HepG2 (cell line): ENCODE results near the gene TOR4A. TPM values are rescaled to one million over a fixed set of nuclear protein-coding genes. Genes with fewer than 3 reads are reported as not detected.

Experiments used
- BHLHE40 ChIP-seq: IDR thresholded peaks from 2 replicates; pipeline ENCODE4 v1.6.1; 2011; ENCODE audit warnings: low read length, improper control_type of control experiment
- CHCHD3 ChIP-seq: sonication (generic); formaldehyde crosslinking; IDR thresholded peaks from 2 replicates; pipeline ENCODE4 v1.8.0; 2022; ENCODE audit warnings: mild to moderate bottlenecking, missing genetic modification reagents, moderate library complexity
- EEA1 ChIP-seq: sonication (generic); formaldehyde crosslinking; IDR thresholded peaks from 2 replicates; pipeline ENCODE4 v1.5.1; 2020; ENCODE audit warnings: mild to moderate bottlenecking, missing genetic modification reagents, borderline replicate concordance
- FOSL1 ChIP-seq: sonication (generic); formaldehyde crosslinking; IDR thresholded peaks from 2 replicates; pipeline ENCODE4 v1.9.0; 2021; ENCODE audit warnings: missing genetic modification reagents, borderline replicate concordance
- LCORL ChIP-seq, 2 experiments: fragments of 450-650 bp in 1 of 2; sonication (generic) in 1 of 2; formaldehyde crosslinking in 1 of 2; IDR thresholded peaks; 2 replicates each; pipeline versions ENCODE4 v1.5.0 to v1.6.1; 2017 to 2020; ENCODE audit warnings: antibody characterized with exemption in 1 of 2, missing genetic modification reagents in 1 of 2
- NFE2L1 ChIP-seq: sonication (generic); formaldehyde crosslinking; IDR thresholded peaks from 2 replicates; pipeline ENCODE4 v1.4.0; 2020; ENCODE audit warnings: missing genetic modification reagents, mild to moderate bottlenecking, borderline replicate concordance
- REPIN1 ChIP-seq: sonication (generic); formaldehyde crosslinking; IDR thresholded peaks from 2 replicates; pipeline ENCODE4 v1.8.0; 2022; ENCODE audit warnings: missing genetic modification reagents, low read depth, mild to moderate bottlenecking, borderline replicate concordance
- SOX13 ChIP-seq, 3 experiments: fragments of 450-650 bp in 1 of 3; sonication (generic) in 1 of 3; formaldehyde crosslinking in 1 of 3; IDR thresholded peaks in 2 of 3; conservative IDR thresholded peaks in 1 of 3; 2 replicates each; pipeline versions ENCODE4 v1.5.0 to v1.6.1; 2016 to 2020; ENCODE audit warnings: antibody characterized with exemption in 1 of 3, mild to moderate bottlenecking in 1 of 3, missing compliant biosample characterization in 1 of 3, missing genetic modification reagents in 1 of 3, moderate library complexity in 1 of 3
- ZNF10 ChIP-seq: sonication (generic); formaldehyde crosslinking; IDR thresholded peaks from 2 replicates; pipeline ENCODE4 v1.4.0; 2020; ENCODE audit warnings: mild to moderate bottlenecking, low read depth, missing genetic modification reagents, borderline replicate concordance
- ZNF3 ChIP-seq: IDR thresholded peaks from 2 replicates; pipeline ENCODE4 v1.7.0; 2017; ENCODE audit warnings: inconsistent platforms
- ZNF484 ChIP-seq: sonication (generic); formaldehyde crosslinking; IDR thresholded peaks from 2 replicates; pipeline ENCODE4 v1.5.1; 2020; ENCODE audit warnings: mild to moderate bottlenecking, low read depth, missing genetic modification reagents, borderline replicate concordance
- ZNF652 ChIP-seq: IDR thresholded peaks from 2 replicates; pipeline ENCODE4 v1.6.1; 2016; ENCODE audit warnings: low read depth, borderline replicate concordance
- ZSCAN21 ChIP-seq: sonication (generic); formaldehyde crosslinking; IDR thresholded peaks from 2 replicates; pipeline ENCODE4 v1.8.0; 2022; ENCODE audit warnings: mild to moderate bottlenecking, missing genetic modification reagents, moderate library complexity, borderline replicate concordance
- polyA plus RNA-seq, 8 experiments: library from polyadenylated mRNA; depleted of rRNA in 3 of 8; stranded (reverse) in 7 of 8; unstranded in 1 of 8; fragments of >200 nt; fragmentation: Illumina TruSeq in 4 of 8; extraction: Trizol in 4 of 8; gene quantifications; 2 replicates each; pipeline versions ENCODE4 v1.2.1 to v1.2.3, GENCODE V29; 2011 to 2016; ENCODE audit warnings: low read depth in 4 of 8, missing spikeins in 1 of 8, mixed read lengths in 1 of 8; ENCODE audit not compliant: insufficient read depth in 1 of 8
- total RNA-seq, 5 experiments: library from RNA; depleted of rRNA; stranded (reverse); fragments of >200 nt; fragmentation: Illumina TruSeq; extraction: Trizol; gene quantifications; 2 replicates each; pipeline ENCODE4 v1.2.3, GENCODE V29; 2016; ENCODE audit warnings: low read depth in 1 of 5
- TF ChIP-seq, protein P1 (sequence below): sonication (generic); formaldehyde crosslinking; IDR thresholded peaks from 2 replicates; pipeline ENCODE4 v1.4.0; 2020; ENCODE audit warnings: missing genetic modification reagents, mild to moderate bottlenecking, borderline replicate concordance
- TF ChIP-seq, protein P2 (sequence below): sonication (generic); formaldehyde crosslinking; IDR thresholded peaks from 2 replicates; pipeline ENCODE4 v1.5.0; 2020; ENCODE audit warnings: mild to moderate bottlenecking, missing genetic modification reagents
- TF ChIP-seq, protein P3 (sequence below): sonication (generic); formaldehyde crosslinking; IDR thresholded peaks from 2 replicates; pipeline ENCODE4 v1.8.1; 2023; ENCODE audit warnings: missing genetic modification reagents, inconsistent platforms, borderline replicate concordance
- TF ChIP-seq, protein P4 (sequence below): sonication (generic); formaldehyde crosslinking; IDR thresholded peaks from 2 replicates; pipeline ENCODE4 v1.4.0; 2020; ENCODE audit warnings: missing genetic modification reagents
- TF ChIP-seq, protein P5 (sequence below): sonication (generic); formaldehyde crosslinking; IDR thresholded peaks from 2 replicates; pipeline ENCODE4 v1.4.0; 2020; ENCODE audit warnings: missing genetic modification reagents

Gene TOR4A
- total and polyA plus RNA-seq, 2 of the 13 experiments (the other 11 are each of a cell fraction or from before 2014, with no cell fraction given) = 11.1 to 14.2 TPM

DNA sequence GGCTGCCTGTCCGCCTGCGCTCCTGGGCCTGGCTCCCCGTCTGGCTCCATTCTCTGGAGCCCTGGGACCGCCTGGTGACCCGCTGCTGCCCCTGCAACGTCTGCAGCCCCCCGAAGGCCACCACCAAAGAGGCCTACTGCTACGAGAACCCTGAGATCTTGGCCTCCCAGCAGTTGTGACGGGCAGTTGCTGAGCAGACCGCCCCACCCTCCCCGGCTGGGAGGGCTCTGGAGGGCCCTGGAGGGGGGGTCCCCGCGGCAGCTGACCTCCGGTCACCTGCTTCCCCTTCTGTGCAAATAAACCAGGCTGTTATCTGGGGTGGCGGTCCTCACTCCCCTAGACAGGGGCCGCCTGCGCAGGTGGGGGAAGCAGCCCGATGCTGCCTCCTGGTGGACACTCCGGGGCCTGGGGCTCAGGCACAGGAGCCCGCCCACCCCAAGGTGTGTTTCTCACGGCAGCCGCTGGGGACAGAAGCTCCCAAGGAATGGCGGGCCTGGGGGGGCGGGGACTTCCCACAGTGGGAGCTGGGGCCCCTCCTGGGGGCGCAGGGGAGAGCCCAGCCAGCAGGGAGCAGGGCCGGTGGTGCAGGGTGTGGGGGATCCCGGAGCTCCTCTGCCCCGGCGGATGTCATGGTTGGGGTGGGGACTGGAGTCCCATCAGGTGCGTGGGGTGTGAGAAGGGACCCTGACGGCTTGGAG is 41.1 kb upstream of the TOR4A start (continued):
- TF ChIP-seq, protein P1, sequence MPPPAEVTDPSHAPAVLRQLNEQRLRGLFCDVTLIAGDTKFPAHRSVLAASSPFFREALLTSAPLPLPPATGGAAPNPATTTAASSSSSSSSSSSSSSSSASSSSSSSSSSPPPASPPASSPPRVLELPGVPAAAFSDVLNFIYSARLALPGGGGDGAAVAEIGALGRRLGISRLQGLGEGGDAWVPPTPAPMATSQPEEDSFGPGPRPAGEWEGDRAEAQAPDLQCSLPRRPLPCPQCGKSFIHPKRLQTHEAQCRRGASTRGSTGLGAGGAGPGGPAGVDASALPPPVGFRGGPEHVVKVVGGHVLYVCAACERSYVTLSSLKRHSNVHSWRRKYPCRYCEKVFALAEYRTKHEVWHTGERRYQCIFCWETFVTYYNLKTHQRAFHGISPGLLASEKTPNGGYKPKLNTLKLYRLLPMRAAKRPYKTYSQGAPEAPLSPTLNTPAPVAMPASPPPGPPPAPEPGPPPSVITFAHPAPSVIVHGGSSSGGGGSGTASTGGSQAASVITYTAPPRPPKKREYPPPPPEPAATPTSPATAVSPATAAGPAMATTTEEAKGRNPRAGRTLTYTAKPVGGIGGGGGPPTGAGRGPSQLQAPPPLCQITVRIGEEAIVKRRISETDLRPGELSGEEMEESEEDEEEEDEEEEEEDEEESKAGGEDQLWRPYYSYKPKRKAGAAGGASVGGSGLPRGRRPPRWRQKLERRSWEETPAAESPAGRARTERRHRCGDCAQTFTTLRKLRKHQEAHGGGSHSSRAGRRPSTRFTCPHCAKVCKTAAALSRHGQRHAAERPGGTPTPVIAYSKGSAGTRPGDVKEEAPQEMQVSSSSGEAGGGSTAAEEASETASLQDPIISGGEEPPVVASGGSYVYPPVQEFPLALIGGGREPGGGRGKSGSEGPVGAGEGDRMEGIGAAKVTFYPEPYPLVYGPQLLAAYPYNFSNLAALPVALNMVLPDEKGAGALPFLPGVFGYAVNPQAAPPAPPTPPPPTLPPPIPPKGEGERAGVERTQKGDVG (CRISPR knock-in tag) = 0 out of 2 replicates have a peak, but pooled peaks have one; percentile 18
- TF ChIP-seq ZSCAN21 (CRISPR knock-in tag) = peak; percentile 11; the same call in 1 of the 2 replicates
- no peak for TF ChIP-seq ZNF10 (CRISPR knock-in tag)
- TF ChIP-seq ZNF3 = no peak
- TF ChIP-seq, protein P2, sequence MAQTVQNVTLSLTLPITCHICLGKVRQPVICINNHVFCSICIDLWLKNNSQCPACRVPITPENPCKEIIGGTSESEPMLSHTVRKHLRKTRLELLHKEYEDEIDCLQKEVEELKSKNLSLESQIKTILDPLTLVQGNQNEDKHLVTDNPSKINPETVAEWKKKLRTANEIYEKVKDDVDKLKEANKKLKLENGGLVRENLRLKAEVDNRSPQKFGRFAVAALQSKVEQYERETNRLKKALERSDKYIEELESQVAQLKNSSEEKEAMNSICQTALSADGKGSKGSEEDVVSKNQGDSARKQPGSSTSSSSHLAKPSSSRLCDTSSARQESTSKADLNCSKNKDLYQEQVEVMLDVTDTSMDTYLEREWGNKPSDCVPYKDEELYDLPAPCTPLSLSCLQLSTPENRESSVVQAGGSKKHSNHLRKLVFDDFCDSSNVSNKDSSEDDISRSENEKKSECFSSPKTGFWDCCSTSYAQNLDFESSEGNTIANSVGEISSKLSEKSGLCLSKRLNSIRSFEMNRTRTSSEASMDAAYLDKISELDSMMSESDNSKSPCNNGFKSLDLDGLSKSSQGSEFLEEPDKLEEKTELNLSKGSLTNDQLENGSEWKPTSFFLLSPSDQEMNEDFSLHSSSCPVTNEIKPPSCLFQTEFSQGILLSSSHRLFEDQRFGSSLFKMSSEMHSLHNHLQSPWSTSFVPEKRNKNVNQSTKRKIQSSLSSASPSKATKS (CRISPR knock-in tag) = no peak
- peak; percentile 24; the same call in 1 of the 2 replicates for TF ChIP-seq SOX13 (IDR thresholded peaks at IDR 0.05)
- peak in 1 of 2 experiments; percentile 49; a peak in 2 of 4 replicates for TF ChIP-seq SOX13 (CRISPR knock-in tag; conservative IDR thresholded peaks at IDR 0.05 in 1 of 2, IDR thresholded peaks at IDR 0.05 in 1 of 2)
- TF ChIP-seq FOSL1 (CRISPR knock-in tag) = no peak
- no peak; the same call in none of the 2 replicates for TF ChIP-seq REPIN1 (CRISPR knock-in tag)
- TF ChIP-seq, protein P3, sequence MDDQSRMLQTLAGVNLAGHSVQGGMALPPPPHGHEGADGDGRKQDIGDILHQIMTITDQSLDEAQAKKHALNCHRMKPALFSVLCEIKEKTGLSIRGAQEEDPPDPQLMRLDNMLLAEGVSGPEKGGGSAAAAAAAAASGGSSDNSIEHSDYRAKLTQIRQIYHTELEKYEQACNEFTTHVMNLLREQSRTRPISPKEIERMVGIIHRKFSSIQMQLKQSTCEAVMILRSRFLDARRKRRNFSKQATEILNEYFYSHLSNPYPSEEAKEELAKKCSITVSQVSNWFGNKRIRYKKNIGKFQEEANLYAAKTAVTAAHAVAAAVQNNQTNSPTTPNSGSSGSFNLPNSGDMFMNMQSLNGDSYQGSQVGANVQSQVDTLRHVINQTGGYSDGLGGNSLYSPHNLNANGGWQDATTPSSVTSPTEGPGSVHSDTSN (CRISPR knock-in tag) = no peak
- TF ChIP-seq, protein P4, sequence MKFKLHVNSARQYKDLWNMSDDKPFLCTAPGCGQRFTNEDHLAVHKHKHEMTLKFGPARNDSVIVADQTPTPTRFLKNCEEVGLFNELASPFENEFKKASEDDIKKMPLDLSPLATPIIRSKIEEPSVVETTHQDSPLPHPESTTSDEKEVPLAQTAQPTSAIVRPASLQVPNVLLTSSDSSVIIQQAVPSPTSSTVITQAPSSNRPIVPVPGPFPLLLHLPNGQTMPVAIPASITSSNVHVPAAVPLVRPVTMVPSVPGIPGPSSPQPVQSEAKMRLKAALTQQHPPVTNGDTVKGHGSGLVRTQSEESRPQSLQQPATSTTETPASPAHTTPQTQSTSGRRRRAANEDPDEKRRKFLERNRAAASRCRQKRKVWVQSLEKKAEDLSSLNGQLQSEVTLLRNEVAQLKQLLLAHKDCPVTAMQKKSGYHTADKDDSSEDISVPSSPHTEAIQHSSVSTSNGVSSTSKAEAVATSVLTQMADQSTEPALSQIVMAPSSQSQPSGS = no peak; the same call in 1 of the 2 replicates
- peak; percentile 51 for TF ChIP-seq BHLHE40
- no peak for TF ChIP-seq ZNF484 (CRISPR knock-in tag)
- no peak for TF ChIP-seq NFE2L1 (CRISPR knock-in tag)
- TF ChIP-seq CHCHD3 = no peak
- no peak for TF ChIP-seq ZNF652 (CRISPR knock-in tag)
- no peak for TF ChIP-seq LCORL (IDR thresholded peaks at IDR 0.05)
- peak; percentile 88; the same call in 1 of the 2 replicates for TF ChIP-seq LCORL (CRISPR knock-in tag; IDR thresholded peaks at IDR 0.05)
- TF ChIP-seq, protein P5, sequence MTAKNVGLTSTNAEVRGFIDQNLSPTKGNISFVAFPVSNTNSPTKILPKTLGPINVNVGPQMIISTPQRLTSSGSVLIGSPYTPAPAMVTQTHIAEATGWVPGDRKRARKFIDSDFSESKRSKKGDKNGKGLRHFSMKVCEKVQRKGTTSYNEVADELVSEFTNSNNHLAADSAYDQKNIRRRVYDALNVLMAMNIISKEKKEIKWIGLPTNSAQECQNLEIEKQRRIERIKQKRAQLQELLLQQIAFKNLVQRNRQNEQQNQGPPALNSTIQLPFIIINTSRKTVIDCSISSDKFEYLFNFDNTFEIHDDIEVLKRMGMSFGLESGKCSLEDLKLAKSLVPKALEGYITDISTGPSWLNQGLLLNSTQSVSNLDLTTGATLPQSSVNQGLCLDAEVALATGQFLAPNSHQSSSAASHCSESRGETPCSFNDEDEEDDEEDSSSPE (CRISPR knock-in tag) = peak; percentile 70; the same call in 1 of the 2 replicates
- TF ChIP-seq EEA1 = no peak
